ENCODE results near the gene SORCS2. TPM values are rescaled to one million over a fixed set of nuclear protein-coding genes. Genes with fewer than 3 reads are reported as not detected.
A peak's percentile ranks its signal among the peaks of the same experiment; 100 is the strongest.

The SORCS2 gene
- total and polyA plus RNA-seq, 2 donors (not counting 1 experiment from before 2014, with no cell fraction given) = not detected

- H4K20me1 ChIP-seq (ENCODE audit: control insufficient read depth, insufficient read depth, low read length, poor library complexity, severe bottlenecking) = no peaks in the 10 kb centered on the region
- H3K79me2 ChIP-seq (ENCODE audit: control insufficient read depth, insufficient read depth, low read length) = no peaks in the 10 kb centered on the region
- WGBS (ENCODE audit: insufficient coverage) = 83% methylated on average over 13 of the region's 17 CpGs
- Mint-ChIP-seq H3K4me1 (no peaks in the 10 kb centered on the region), H3K27ac (no peak overlapping the region), H3K9me3 (ENCODE audit: insufficient read depth) (peaks cover 3% of the 10 kb centered on the region), H3K4me3 (no peak overlapping the region), H3K27me3 (no peaks in the 10 kb centered on the region)
- no peak overlapping the region for H3K4me3 ChIP-seq (ENCODE audit: control extremely low read depth in 1 of 5, extremely low read depth in 1 of 5, insufficient read depth in 1 of 5, low read depth in 2 of 5, low read length in 4 of 5)
- ChIA-PET POLR2A (no interaction called here), CTCF (no interaction called here)
- TF ChIP-seq EZH2 (IDR thresholded peaks at IDR 0.05; ENCODE audit: borderline replicate concordance, insufficient read depth, low read depth, low read length, poor library complexity, severe bottlenecking) = no peak
- TF ChIP-seq CTCF (IDR thresholded peaks at IDR 0.05) = no peak
- no peak for DNase-seq
- no peak overlapping the region for H2AFZ ChIP-seq (ENCODE audit: insufficient read depth, low read depth, low read length, poor library complexity, severe bottlenecking)
- peaks cover 0 to 15% (median 0%) of the 10 kb centered on the region in 3 donors for H3K9me3 ChIP-seq (ENCODE audit: control extremely low read depth in 1 of 3, control insufficient read depth in 2 of 3, insufficient read depth in 1 of 3, low read length in 2 of 3)
- intact Hi-C loops (cut with micrococcal nuclease) = no loop called here
- H3K4me2 ChIP-seq (replicated peaks; ENCODE audit: low read depth, low read length, poor library complexity, severe bottlenecking) = no peak overlapping the region
- no peaks in the 10 kb centered on the region for H3K36me3 ChIP-seq (replicated peaks in 1 of 2; ENCODE audit: control extremely low read depth in 1 of 2, control insufficient read depth in 1 of 2, extremely low read depth in 1 of 2, insufficient read depth in 2 of 2, low read length in 1 of 2)
- no peak for ATAC-seq (ENCODE audit: low read depth)
- no peak overlapping the region for H3K9ac ChIP-seq (ENCODE audit: low read length)
- H3K4me1 ChIP-seq (ENCODE audit: control insufficient read depth in 2 of 2, insufficient read depth in 2 of 2, low read length in 2 of 2) = no peaks in the 10 kb centered on the region
- H3K27ac ChIP-seq (ENCODE audit: low read length in 2 of 2) = no peak overlapping the region
- H3K27me3 ChIP-seq (replicated peaks in 1 of 4; ENCODE audit: control extremely low read depth in 1 of 4, control insufficient read depth in 3 of 4, insufficient read depth in 4 of 4, low read length in 3 of 4) = no peaks in the 10 kb centered on the region
These were observed 142.4 kb downstream of the SORCS2 start for GRCh38 chr4:7334521-7335275.

- ATAC-seq (ENCODE audit: low read depth) = peak; percentile 33
- Mint-ChIP-seq H3K4me3 (no peak overlapping the region), H3K27ac (no peak overlapping the region), H3K4me1 (no peaks in the 10 kb centered on the region), H3K9me3 (ENCODE audit: insufficient read depth) (peaks cover 3% of the 10 kb centered on the region), H3K27me3 (no peaks in the 10 kb centered on the region)
- H4K20me1 ChIP-seq (ENCODE audit: control insufficient read depth, insufficient read depth, low read length, poor library complexity, severe bottlenecking) = no peaks in the 10 kb centered on the region
- peak; percentile 13 for DNase-seq
- H2AFZ ChIP-seq (ENCODE audit: insufficient read depth, low read depth, low read length, poor library complexity, severe bottlenecking) = no peak overlapping the region
- H3K27me3 ChIP-seq (replicated peaks in 1 of 4; ENCODE audit: control extremely low read depth in 1 of 4, control insufficient read depth in 3 of 4, insufficient read depth in 4 of 4, low read length in 3 of 4) = no peaks in the 10 kb centered on the region
- no peaks in the 10 kb centered on the region for H3K36me3 ChIP-seq (replicated peaks in 1 of 2; ENCODE audit: control extremely low read depth in 1 of 2, control insufficient read depth in 1 of 2, extremely low read depth in 1 of 2, insufficient read depth in 2 of 2, low read length in 1 of 2)
- 68% methylated on average over 21 of the region's 24 CpGs for WGBS (ENCODE audit: insufficient coverage)
- H3K9ac ChIP-seq (ENCODE audit: low read length) = no peak overlapping the region
- no peak for TF ChIP-seq CTCF (IDR thresholded peaks at IDR 0.05)
- TF ChIP-seq EZH2 (IDR thresholded peaks at IDR 0.05; ENCODE audit: borderline replicate concordance, insufficient read depth, low read depth, low read length, poor library complexity, severe bottlenecking) = no peak
- H3K27ac ChIP-seq (ENCODE audit: low read length in 2 of 2) = no peak overlapping the region
- no peak overlapping the region for H3K4me2 ChIP-seq (replicated peaks; ENCODE audit: low read depth, low read length, poor library complexity, severe bottlenecking)
- ChIA-PET CTCF (no interaction called here), POLR2A (no interaction called here)
- peaks cover 0 to 21% (median 0%) of the 10 kb centered on the region in 3 donors for H3K9me3 ChIP-seq (ENCODE audit: control extremely low read depth in 1 of 3, control insufficient read depth in 2 of 3, insufficient read depth in 1 of 3, low read length in 2 of 3)
- H3K79me2 ChIP-seq (ENCODE audit: control insufficient read depth, insufficient read depth, low read length) = no peaks in the 10 kb centered on the region
- intact Hi-C loops (cut with micrococcal nuclease) = no loop called here
- H3K4me1 ChIP-seq (ENCODE audit: control insufficient read depth in 2 of 2, insufficient read depth in 2 of 2, low read length in 2 of 2) = no peaks in the 10 kb centered on the region
- H3K4me3 ChIP-seq (ENCODE audit: control extremely low read depth in 1 of 5, extremely low read depth in 1 of 5, insufficient read depth in 1 of 5, low read depth in 2 of 5, low read length in 4 of 5) = no peak overlapping the region
These were observed 143.2 kb downstream of the SORCS2 start for GRCh38 chr4:7335344-7336066.
